ENCODE results near the gene VPS54. TPM values are rescaled to one million over a fixed set of nuclear protein-coding genes. Genes with fewer than 3 reads are reported as not detected.

VPS54 gene
- total RNA-seq, 4 donors from 2014 or later, result 21.7 to 33.2 (median 27.2) TPM

DNA sequence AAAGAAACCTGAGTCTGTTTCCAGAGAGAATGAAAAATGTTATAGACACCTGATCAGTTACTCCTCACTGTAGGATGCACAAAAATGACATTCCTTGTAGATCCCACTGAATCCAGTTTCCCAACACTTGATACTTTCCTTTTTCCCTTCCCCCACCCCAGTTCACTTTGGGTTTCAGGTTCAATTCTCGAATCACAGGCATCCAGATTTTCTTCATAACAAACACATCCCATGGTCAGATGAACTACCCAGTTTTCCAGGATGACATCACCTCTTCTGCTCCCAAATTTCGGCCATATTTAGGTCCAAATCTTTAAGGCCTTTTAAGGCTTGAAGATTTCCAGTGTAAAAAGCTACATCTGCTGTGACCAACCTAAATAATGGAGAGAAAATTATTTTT lies 126.1 kb downstream of the VPS54 start:
- ATAC-seq, result no peak
- no peaks in the 10 kb centered on the region for H3K27me3 ChIP-seq
- H3K4me1 ChIP-seq, result peaks cover 0 to 31% (median 0%) of the 10 kb centered on the region in 3 donors
- WGBS, 2 donors (ENCODE audit: low coverage in 1 of 2), result 17 to 32% methylated on average over 2 of the region's 2 CpGs
- peak overlapping the region in 2 of 4 donors; percentile 11 to 32 for H3K27ac ChIP-seq
- no peak overlapping the region for H3K4me3 ChIP-seq
- no peak for TF ChIP-seq POLR2A (IDR thresholded peaks at IDR 0.05)
- TF ChIP-seq, protein P1, sequence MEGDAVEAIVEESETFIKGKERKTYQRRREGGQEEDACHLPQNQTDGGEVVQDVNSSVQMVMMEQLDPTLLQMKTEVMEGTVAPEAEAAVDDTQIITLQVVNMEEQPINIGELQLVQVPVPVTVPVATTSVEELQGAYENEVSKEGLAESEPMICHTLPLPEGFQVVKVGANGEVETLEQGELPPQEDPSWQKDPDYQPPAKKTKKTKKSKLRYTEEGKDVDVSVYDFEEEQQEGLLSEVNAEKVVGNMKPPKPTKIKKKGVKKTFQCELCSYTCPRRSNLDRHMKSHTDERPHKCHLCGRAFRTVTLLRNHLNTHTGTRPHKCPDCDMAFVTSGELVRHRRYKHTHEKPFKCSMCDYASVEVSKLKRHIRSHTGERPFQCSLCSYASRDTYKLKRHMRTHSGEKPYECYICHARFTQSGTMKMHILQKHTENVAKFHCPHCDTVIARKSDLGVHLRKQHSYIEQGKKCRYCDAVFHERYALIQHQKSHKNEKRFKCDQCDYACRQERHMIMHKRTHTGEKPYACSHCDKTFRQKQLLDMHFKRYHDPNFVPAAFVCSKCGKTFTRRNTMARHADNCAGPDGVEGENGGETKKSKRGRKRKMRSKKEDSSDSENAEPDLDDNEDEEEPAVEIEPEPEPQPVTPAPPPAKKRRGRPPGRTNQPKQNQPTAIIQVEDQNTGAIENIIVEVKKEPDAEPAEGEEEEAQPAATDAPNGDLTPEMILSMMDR (IDR thresholded peaks at IDR 0.05), result no peak
- no peak for TF ChIP-seq EP300 (IDR thresholded peaks at IDR 0.05)
- TF ChIP-seq POLR2AphosphoS5 (IDR thresholded peaks at IDR 0.05), result no peak
- no peaks in the 10 kb centered on the region for H3K9me3 ChIP-seq
- H3K36me3 ChIP-seq, result peaks cover 0 to 80% of the 10 kb centered on the region in 2 donors

DNA sequence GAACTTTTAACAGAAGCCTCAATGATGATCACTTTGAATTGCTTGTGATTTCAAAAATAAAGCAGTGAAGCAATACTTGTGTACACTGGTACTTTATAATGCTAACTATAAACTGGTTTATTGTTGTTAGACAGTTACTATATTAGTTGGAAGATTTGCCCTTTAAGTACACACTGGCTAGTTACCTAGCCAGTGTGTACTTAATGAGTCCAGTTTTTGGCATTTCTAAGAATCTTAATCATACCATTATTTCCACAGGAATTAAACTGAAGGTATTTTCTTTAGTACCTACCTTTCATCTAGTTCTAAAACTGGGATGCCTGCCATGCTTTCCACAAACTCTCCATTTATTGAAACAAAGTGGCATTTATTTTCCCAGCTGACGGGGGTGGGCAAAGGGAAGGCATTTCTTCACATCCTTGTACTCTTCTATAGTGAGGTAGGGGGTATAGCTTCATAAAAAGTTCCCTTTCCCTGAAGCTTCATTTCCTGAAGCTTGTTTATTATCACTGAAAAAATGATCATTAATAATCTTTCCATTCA lies 127.7 kb downstream of the VPS54 start:
- no peaks in the 10 kb centered on the region for H3K9me3 ChIP-seq
- peaks cover 0 to 86% of the 10 kb centered on the region in 2 donors for H3K36me3 ChIP-seq
- TF ChIP-seq POLR2AphosphoS5 (IDR thresholded peaks at IDR 0.05) (no peak), POLR2A (IDR thresholded peaks at IDR 0.05) (no peak)
- TF ChIP-seq, protein P1 (IDR thresholded peaks at IDR 0.05), result no peak
- peaks cover 0 to 34% (median 0%) of the 10 kb centered on the region in 3 donors for H3K4me1 ChIP-seq
- H3K27me3 ChIP-seq, result no peaks in the 10 kb centered on the region
- ATAC-seq, result no peak
- H3K27ac ChIP-seq, result peak overlapping the region in 2 of 4 donors; percentile 22 to 38
- no peak overlapping the region for H3K4me3 ChIP-seq
- 43 to 44% methylated on average over 1 of the region's 1 CpG for whole genome bisulfite sequencing, 2 donors (ENCODE audit: low coverage in 1 of 2)

DNA sequence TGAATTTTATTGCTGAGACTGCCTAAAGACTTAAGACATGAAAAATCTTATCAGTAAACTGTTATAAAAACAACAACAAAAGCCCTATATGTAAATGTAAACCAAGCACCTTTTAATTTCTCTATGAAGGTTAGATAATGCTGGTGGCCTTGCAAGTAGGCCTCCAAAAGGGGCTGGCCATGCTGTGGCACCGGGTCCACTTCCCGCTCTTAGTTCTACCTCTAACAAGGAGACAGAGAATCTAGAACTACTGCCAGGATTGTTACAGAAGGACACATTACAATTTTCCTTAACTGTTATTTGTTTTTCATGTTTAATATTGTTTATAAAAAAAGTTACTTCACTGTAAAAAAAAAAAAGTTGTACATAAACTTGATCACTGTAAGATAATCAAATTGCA lies 128.6 kb downstream of the VPS54 start:
- no peaks in the 10 kb centered on the region for H3K27me3 ChIP-seq
- no peaks in the 10 kb centered on the region for H3K9me3 ChIP-seq
- TF ChIP-seq POLR2AphosphoS5 (IDR thresholded peaks at IDR 0.05) (no peak), POLR2A (IDR thresholded peaks at IDR 0.05) (no peak), EP300 (IDR thresholded peaks at IDR 0.05) (no peak)
- TF ChIP-seq, protein P1 (IDR thresholded peaks at IDR 0.05), result no peak
- 88 to 100% methylated on average over 2 of the region's 2 CpGs for WGBS, 2 donors (ENCODE audit: low coverage in 1 of 2)
- no peak overlapping the region for H3K4me3 ChIP-seq
- peaks cover 0 to 34% (median 0%) of the 10 kb centered on the region in 3 donors for H3K4me1 ChIP-seq
- no peak for ATAC-seq
- H3K36me3 ChIP-seq, result peaks cover 4 to 85% of the 10 kb centered on the region in 2 donors
- H3K27ac ChIP-seq, result no peak overlapping the region

DNA sequence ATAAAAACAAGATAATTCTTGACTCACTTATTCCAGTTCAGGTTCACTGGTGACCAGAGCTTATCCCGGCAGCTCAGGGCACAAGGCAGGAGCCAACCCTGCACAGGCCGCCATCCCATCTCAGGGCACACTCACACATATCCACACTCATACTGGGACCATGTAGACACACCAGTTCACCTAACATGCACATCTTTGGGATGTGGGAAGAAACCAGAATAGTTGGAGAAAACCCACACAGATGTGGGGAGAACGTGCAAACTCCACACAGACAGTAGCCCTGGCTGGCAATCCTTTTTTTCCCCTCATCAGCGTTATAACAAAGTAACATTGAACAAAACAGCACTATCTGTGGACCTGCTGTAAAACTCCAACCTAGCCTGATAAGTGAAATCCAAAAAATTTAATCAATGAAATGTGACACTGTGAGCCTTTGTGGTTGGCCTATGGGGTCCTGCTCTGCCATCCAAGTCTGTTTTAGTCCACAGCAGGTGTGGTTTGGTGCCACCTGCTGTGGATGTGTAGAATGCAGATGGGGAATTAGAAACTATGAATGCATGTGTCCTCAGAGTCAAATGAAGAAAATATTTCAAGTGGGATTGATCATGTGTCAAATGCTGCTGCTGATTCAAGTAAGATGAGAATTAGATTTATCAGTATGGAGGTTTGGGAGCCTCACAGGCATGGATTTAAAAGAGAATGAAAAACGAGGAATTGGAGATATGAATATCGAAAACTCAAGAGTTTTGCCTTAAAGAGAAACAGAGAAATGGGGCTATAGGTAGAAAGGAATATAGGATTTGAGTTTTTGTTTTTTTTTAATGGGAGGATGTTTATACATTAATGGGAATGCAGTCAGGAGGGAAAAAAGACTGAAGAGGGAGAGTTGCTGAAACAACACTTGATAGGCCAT lies 130.5 kb downstream of the VPS54 start:
- peaks cover 4 to 83% of the 10 kb centered on the region in 2 donors for H3K36me3 ChIP-seq
- no peak overlapping the region for H3K4me3 ChIP-seq
- peak; percentile 51 for ATAC-seq
- WGBS, 2 donors (ENCODE audit: low coverage in 1 of 2), result 91 to 100% methylated on average over 5 of the region's 6 CpGs
- no peaks in the 10 kb centered on the region for H3K9me3 ChIP-seq
- H3K27me3 ChIP-seq, result no peaks in the 10 kb centered on the region
- TF ChIP-seq POLR2A (IDR thresholded peaks at IDR 0.05) (no peak), POLR2AphosphoS5 (IDR thresholded peaks at IDR 0.05) (peak; percentile 24)
- TF ChIP-seq, protein P1 (IDR thresholded peaks at IDR 0.05), result peak; percentile 60 to 77 (median 66)
- no peak overlapping the region for H3K27ac ChIP-seq
- peaks cover 0 to 34% (median 0%) of the 10 kb centered on the region in 3 donors for H3K4me1 ChIP-seq

Measured in gastroesophageal sphincter (tissue), 4 donors.